ENCODE data around the gene MIER1.

Gene MIER1

DNA sequence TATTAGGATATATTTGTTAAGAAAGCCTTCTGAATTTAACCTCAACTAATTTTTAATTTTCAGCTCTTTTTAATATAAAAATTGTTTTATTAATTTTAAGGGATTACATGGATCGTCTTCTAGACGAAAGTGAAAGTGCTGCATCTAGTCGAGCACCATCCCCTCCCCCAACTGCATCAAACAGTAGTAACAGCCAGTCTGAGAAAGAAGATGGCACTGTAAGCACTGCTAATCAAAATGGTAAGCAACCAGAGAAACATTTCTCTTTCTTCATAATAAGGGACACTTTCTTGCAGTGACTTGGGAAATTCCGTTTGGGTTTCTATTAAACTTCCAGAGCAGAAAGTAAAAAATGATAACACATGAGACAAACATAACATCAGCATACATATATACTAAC is 56.9 kb downstream of the MIER1 start:
- no peaks in the 10 kb centered on the region for H3K9me3 ChIP-seq (ENCODE audit: control insufficient read depth, low read length)
- H3K4me3 ChIP-seq (ENCODE audit: low read length): peak overlapping the region; percentile 16
- H3K4me1 ChIP-seq (ENCODE audit: control insufficient read depth, insufficient read depth, low read length): no peaks in the 10 kb centered on the region
- no peaks in the 10 kb centered on the region for H3K27me3 ChIP-seq (ENCODE audit: control insufficient read depth, insufficient read depth, low read length)
- H3K36me3 ChIP-seq (ENCODE audit: control insufficient read depth, insufficient read depth, low read length): no peaks in the 10 kb centered on the region
- no peak overlapping the region for H3K9ac ChIP-seq (ENCODE audit: low read length)

DNA sequence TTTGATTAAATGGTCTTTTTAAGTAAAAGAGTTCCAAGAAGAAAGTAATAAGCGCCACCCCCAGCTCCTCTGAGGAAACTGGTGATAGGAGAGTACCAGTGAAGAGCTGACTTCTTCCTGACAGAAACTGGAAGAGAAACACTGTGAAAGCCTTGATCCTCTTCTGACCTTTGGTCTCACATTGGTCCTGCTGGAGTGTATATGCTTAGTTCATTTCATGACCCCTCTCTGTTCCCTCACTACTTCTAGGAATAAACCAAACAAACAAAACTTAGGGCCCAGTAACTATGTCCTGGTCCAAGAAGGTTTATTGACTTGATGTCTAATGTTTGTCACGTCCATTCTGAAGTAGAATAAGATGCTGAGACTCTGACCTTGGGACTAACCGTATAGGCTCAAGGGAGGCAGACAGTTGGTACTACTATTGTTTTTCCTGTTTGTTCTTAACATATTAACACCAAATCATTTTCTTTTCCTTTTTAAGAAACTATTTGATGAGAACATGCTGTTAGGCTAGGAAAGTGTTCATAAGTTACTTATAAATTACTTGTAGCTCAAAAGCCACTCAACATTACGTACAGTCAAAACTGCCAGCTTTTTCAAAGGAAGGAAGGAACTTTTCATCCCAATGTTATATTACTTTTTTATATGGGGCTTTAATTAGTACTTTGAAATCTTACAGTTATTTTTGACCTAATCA is 57.9 kb downstream of the MIER1 start:
- H3K4me1 ChIP-seq (ENCODE audit: control insufficient read depth, insufficient read depth, low read length): no peaks in the 10 kb centered on the region
- H3K9me3 ChIP-seq (ENCODE audit: control insufficient read depth, low read length): no peaks in the 10 kb centered on the region
- H3K27me3 ChIP-seq (ENCODE audit: control insufficient read depth, insufficient read depth, low read length): no peaks in the 10 kb centered on the region
- H3K36me3 ChIP-seq (ENCODE audit: control insufficient read depth, insufficient read depth, low read length): no peaks in the 10 kb centered on the region
- no peak overlapping the region for H3K9ac ChIP-seq (ENCODE audit: low read length)
- H3K4me3 ChIP-seq (ENCODE audit: low read length): no peak overlapping the region

DNA sequence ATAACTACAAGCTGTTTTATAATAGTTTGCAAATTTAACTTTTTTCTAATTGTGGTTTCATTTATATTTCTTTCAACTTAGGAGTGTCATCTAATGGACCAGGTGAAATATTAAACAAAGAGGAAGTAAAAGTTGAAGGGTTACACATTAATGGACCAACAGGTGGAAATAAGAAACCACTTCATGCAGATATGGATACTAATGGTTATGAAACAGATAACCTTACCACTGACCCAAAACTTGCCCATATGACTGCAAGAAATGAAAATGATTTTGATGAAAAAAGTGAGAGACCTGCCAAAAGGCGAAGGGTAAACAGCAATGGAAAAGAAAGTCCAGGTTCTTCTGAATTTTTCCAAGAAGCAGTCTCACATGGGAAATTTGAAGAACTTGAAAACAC is 59.7 kb downstream of the MIER1 start:
- Histone ChIP-seq H3K4me3 (ENCODE audit: low read length) (no peak overlapping the region), H3K9me3 (ENCODE audit: control insufficient read depth, low read length) (no peaks in the 10 kb centered on the region), H3K9ac (ENCODE audit: low read length) (no peak overlapping the region), H3K36me3 (ENCODE audit: control insufficient read depth, insufficient read depth, low read length) (no peaks in the 10 kb centered on the region), H3K4me1 (ENCODE audit: control insufficient read depth, insufficient read depth, low read length) (no peaks in the 10 kb centered on the region), H3K27me3 (ENCODE audit: control insufficient read depth, insufficient read depth, low read length) (no peaks in the 10 kb centered on the region)

GRCh38 chr1:66985835-66986234 is 61.0 kb downstream of the MIER1 start:
- Histone ChIP-seq H3K4me3 (ENCODE audit: low read length) (no peak overlapping the region), H3K36me3 (ENCODE audit: control insufficient read depth, insufficient read depth, low read length) (no peaks in the 10 kb centered on the region)

DNA sequence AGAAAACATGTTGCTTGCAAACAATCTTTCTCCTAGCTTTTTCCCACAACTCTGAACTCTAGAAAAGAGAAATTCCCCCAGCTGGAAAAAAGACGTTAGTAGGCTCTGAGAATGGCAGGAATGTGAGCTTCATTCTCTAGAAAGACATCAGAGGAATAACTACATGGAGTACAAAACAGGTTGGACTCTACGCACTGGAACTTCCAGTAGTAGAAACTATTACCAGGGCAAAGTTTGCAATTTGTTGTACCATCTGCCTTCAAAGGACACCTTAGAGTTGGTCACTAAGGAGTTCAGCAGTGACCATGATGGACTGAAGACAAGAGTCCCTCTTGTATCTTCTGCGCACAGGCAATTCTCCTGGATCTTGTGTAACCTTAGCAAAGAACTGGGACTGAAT is 68.3 kb downstream of the MIER1 start:
- no peak overlapping the region for H3K4me3 ChIP-seq (ENCODE audit: low read length)
- no peaks in the 10 kb centered on the region for H3K9me3 ChIP-seq (ENCODE audit: control insufficient read depth, low read length)
- no peak overlapping the region for H3K9ac ChIP-seq (ENCODE audit: low read length)
- H3K4me1 ChIP-seq (ENCODE audit: control insufficient read depth, insufficient read depth, low read length): no peaks in the 10 kb centered on the region
- H3K27me3 ChIP-seq (ENCODE audit: control insufficient read depth, insufficient read depth, low read length): no peaks in the 10 kb centered on the region
- no peaks in the 10 kb centered on the region for H3K36me3 ChIP-seq (ENCODE audit: control insufficient read depth, insufficient read depth, low read length)

More at GRCh38 chr1:66985835-66986234, 61.0 kb downstream of the MIER1 start:
- Histone ChIP-seq H3K4me1 (ENCODE audit: control insufficient read depth, insufficient read depth, low read length) (no peaks in the 10 kb centered on the region), H3K9me3 (ENCODE audit: control insufficient read depth, low read length) (no peaks in the 10 kb centered on the region), H3K27me3 (ENCODE audit: control insufficient read depth, insufficient read depth, low read length) (no peaks in the 10 kb centered on the region), H3K9ac (ENCODE audit: low read length) (no peak overlapping the region)

DNA sequence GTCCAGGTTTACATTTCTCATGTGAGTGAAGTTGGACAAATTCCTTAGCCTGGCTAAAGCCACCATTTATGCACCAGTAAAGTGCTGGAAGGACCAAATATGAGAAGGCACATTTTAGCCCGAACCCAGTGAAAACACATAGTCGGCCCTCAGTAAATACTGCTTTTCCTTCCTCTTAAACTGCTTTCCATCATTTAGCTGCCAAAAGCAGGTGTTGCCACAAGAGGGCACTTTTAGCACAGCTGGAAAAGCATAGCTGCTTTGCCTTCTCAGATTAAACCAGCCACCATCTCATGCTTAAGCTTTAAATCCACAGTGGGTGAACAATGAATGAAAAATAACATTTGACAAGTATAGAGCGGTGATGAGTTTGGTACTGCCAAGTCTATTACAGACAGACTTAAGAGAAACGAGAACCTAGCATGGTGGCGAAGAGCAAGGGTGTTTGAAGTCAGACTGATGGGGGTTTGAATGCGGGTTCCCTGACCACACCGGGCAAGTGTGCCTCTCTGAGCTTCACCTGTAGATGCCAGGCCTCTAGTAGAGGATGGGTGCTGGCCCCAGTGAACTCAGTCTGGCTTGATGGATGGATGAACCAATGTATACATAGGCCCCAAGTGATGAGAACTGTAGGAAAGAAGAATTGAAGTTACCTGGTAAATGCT is 71.4 kb downstream of the MIER1 start:
- H3K9ac ChIP-seq (ENCODE audit: low read length): no peak overlapping the region
- no peaks in the 10 kb centered on the region for H3K27me3 ChIP-seq (ENCODE audit: control insufficient read depth, insufficient read depth, low read length)
- peaks cover 3% of the 10 kb centered on the region for H3K4me1 ChIP-seq (ENCODE audit: control insufficient read depth, insufficient read depth, low read length)
- H3K4me3 ChIP-seq (ENCODE audit: low read length): no peak overlapping the region
- no peaks in the 10 kb centered on the region for H3K36me3 ChIP-seq (ENCODE audit: control insufficient read depth, insufficient read depth, low read length)
- H3K9me3 ChIP-seq (ENCODE audit: control insufficient read depth, low read length): no peaks in the 10 kb centered on the region

GRCh38 chr1:66998972-66999371 is 74.2 kb downstream of the MIER1 start:
- Histone ChIP-seq H3K9me3 (ENCODE audit: control insufficient read depth, low read length) (no peaks in the 10 kb centered on the region), H3K9ac (ENCODE audit: low read length) (no peak overlapping the region), H3K27me3 (ENCODE audit: control insufficient read depth, insufficient read depth, low read length) (no peaks in the 10 kb centered on the region), H3K4me3 (ENCODE audit: low read length) (no peak overlapping the region), H3K36me3 (ENCODE audit: control insufficient read depth, insufficient read depth, low read length) (no peaks in the 10 kb centered on the region), H3K4me1 (ENCODE audit: control insufficient read depth, insufficient read depth, low read length) (peaks cover 20% of the 10 kb centered on the region)

- Histone ChIP-seq H3K36me3 (ENCODE audit: control insufficient read depth, insufficient read depth, low read length) (no peaks in the 10 kb centered on the region), H3K9me3 (ENCODE audit: control insufficient read depth, low read length) (no peaks in the 10 kb centered on the region), H3K9ac (ENCODE audit: low read length) (no peak overlapping the region), H3K27me3 (ENCODE audit: control insufficient read depth, insufficient read depth, low read length) (no peaks in the 10 kb centered on the region), H3K4me1 (ENCODE audit: control insufficient read depth, insufficient read depth, low read length) (peaks cover 20% of the 10 kb centered on the region), H3K4me3 (ENCODE audit: low read length) (no peak overlapping the region)
Measured at GRCh38 chr1:66999640-67000400, 75.0 kb downstream of the MIER1 start.

DNA sequence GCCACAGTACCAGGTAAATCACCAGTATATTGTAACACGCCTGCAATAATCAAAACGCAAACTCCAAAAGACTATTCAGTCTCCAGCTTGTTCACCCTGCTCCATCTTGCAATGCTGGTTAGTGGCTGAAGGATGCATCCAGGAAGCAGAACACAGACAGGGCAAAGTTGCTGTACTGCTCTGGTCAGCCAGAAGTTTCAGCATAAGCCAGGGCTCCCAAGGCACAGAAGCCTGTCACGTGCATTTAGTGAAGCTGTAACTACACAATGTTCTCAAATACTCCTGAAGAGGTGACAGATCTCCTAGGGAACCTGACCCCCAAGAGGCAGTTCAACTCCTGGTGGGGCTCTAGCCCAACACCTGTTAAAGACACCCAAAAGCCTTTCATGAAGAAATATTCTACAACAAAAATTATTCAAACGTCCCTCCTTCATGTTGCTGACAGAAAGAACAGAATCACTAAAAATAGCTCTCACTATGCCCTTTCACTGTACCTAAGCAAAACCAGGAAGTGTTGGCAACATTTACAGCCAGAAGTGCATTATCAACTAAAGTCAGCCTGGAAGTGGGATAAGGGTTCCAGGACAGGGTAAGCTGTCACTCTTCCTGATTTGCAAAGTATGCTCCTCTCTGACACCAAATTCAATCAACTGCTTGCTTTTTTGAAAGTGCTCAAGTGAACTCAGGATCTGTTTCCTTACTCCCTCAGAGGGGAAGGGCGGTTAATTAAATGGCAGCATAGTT is 77.1 kb downstream of the MIER1 start:
- Histone ChIP-seq H3K9ac (ENCODE audit: low read length) (no peak overlapping the region), H3K9me3 (ENCODE audit: control insufficient read depth, low read length) (no peaks in the 10 kb centered on the region), H3K4me1 (ENCODE audit: control insufficient read depth, insufficient read depth, low read length) (peaks cover 20% of the 10 kb centered on the region), H3K4me3 (ENCODE audit: low read length) (no peak overlapping the region), H3K27me3 (ENCODE audit: control insufficient read depth, insufficient read depth, low read length) (no peaks in the 10 kb centered on the region), H3K36me3 (ENCODE audit: control insufficient read depth, insufficient read depth, low read length) (no peaks in the 10 kb centered on the region)

DNA sequence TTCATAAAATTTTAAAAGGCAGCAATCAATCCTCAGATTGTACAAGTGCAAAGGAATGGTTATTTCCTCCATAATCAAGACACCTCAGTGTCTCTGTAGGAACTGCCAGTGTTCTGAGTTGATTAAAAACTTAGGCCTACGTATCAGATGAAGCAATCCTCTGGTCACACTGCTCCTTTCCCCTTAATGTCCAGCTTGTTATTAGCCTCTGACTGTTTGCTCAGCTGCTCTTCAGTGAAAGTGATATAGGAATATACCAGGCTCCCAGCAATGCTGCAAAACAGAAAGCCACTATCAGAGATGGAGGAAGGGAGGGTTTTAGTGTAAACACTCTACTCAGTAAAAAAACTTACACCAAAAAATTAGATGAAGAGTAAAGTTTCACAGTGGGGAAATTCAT is 79.4 kb downstream of the MIER1 start:
- no peak overlapping the region for H3K4me3 ChIP-seq (ENCODE audit: low read length)
- H3K9ac ChIP-seq (ENCODE audit: low read length): no peak overlapping the region
- H3K36me3 ChIP-seq (ENCODE audit: control insufficient read depth, insufficient read depth, low read length): no peaks in the 10 kb centered on the region
- H3K27me3 ChIP-seq (ENCODE audit: control insufficient read depth, insufficient read depth, low read length): no peaks in the 10 kb centered on the region
- peaks cover 20% of the 10 kb centered on the region for H3K4me1 ChIP-seq (ENCODE audit: control insufficient read depth, insufficient read depth, low read length)
- no peaks in the 10 kb centered on the region for H3K9me3 ChIP-seq (ENCODE audit: control insufficient read depth, low read length)

DNA sequence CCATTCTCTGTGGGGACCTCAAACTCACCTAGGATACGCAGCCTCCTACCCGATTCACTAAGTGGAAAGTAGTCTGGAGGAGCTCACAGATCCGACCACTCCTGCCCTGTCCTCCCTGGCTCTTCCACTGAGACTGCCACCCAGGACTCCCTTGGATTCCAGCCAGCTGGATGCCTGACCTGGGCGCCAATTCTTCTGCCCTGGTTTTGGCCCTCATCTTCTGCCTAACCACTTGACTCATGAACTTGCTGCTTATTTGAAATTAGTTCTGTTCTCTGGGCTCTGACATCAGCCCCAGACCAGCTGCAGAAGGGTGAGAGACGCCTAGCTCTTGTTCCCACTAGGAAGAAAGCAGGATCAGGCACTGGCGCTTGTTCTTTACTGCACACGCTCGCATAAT is 80.3 kb downstream of the MIER1 start:
- Histone ChIP-seq H3K36me3 (ENCODE audit: control insufficient read depth, insufficient read depth, low read length) (no peaks in the 10 kb centered on the region), H3K9ac (ENCODE audit: low read length) (no peak overlapping the region), H3K27me3 (ENCODE audit: control insufficient read depth, insufficient read depth, low read length) (no peaks in the 10 kb centered on the region), H3K4me3 (ENCODE audit: low read length) (no peak overlapping the region), H3K4me1 (ENCODE audit: control insufficient read depth, insufficient read depth, low read length) (peaks cover 20% of the 10 kb centered on the region), H3K9me3 (ENCODE audit: control insufficient read depth, low read length) (no peaks in the 10 kb centered on the region)

GRCh38 chr1:67009792-67010191 is 85.0 kb downstream of the MIER1 start:
- Histone ChIP-seq H3K27me3 (ENCODE audit: control insufficient read depth, insufficient read depth, low read length) (no peaks in the 10 kb centered on the region), H3K9ac (ENCODE audit: low read length) (no peak overlapping the region), H3K9me3 (ENCODE audit: control insufficient read depth, low read length) (no peaks in the 10 kb centered on the region), H3K4me1 (ENCODE audit: control insufficient read depth, insufficient read depth, low read length) (no peaks in the 10 kb centered on the region), H3K36me3 (ENCODE audit: control insufficient read depth, insufficient read depth, low read length) (no peaks in the 10 kb centered on the region), H3K4me3 (ENCODE audit: low read length) (no peak overlapping the region)

Measured in mucosa of stomach (tissue), 1 donor.